Right cardiac atrium (tissue), 5 donors: ENCODE measurements around the gene NXT1. TPM values are rescaled to one million over a fixed set of nuclear protein-coding genes. Genes with fewer than 3 reads are reported as not detected.
"Not testable (repeated sequence)": the region's sequence is repeated elsewhere in the genome, so short reads cannot be mapped to it uniquely, and the experiment has no call there.

Experiments
- ATAC-seq, 2 donors: fragments of 200-7000 bp; cut with Tn5 transposase; one replicate each; pipeline versions ENCODE4 v1.8.0 to v1.9.1; 2020; ENCODE audit warnings: moderate library complexity in 2 of 2, mild to moderate bottlenecking in 1 of 2
- DNase-seq, 3 donors: peaks; one replicate each; pipeline ENCODE4 v3.0.0-alpha.2; 2020
- H3K27ac ChIP-seq: one replicate; pipeline ENCODE4 v1.5.1; 2013; ENCODE audit warnings: mild to moderate bottlenecking, low read length, control low read depth, moderate library complexity
- H3K27me3 ChIP-seq: one replicate; pipeline ENCODE4 v1.6.1; 2013; ENCODE audit not compliant: control insufficient read depth, insufficient read depth
- H3K4me1 ChIP-seq: one replicate; pipeline ENCODE4 v1.6.1; 2013; ENCODE audit warnings: low read length; ENCODE audit not compliant: control insufficient read depth, insufficient read depth
- H3K4me3 ChIP-seq: one replicate; pipeline ENCODE4 v1.5.1; 2013; ENCODE audit warnings: low read length, control low read depth
- H3K9me3 ChIP-seq: one replicate; pipeline ENCODE4 v1.6.1; 2013; ENCODE audit warnings: low read length; ENCODE audit not compliant: control insufficient read depth
- WGBS: extraction: QIAGEN DNeasy Blood & Tissue Kit; methylation state at CpG from one replicate; pipeline ENCODE4 v1.1.7; 2013; 5-methylcytosine and 5-hydroxymethylcytosine counted together
- intact Hi-C, 4 donors: fragments of 100-400 bp; cut with DNase I; formaldehyde crosslinking; loops; one replicate each; pipeline versions ENCODE4 v1.11.0 to v1.14.0; 2022 to 2023
- polyA plus RNA-seq: library from polyadenylated mRNA; stranded (reverse); fragments of 200-250 nt; gene quantifications from one replicate; pipeline ENCODE4 v1.2.3, GENCODE V29; 2013
- total RNA-seq, 4 donors: library from RNA; stranded (reverse); fragmentation: NEBNext Ultra II Directional; extraction: Animal tissue kit (Norgen Biotek cat#: 25700); gene quantifications; one replicate each; pipeline ENCODE4 v1.2.1, GENCODE V29; 2021
- donor health status: healthy with polysubstance abuse.
- donor health status: DM: no; HTN: yes; CAD: no.
- donor health status: DM: no; HTN: no; CAD: no.
- donor health status: DM: no; HTN: yes; CAD: no; lungs with severe emphysema.
- donor health status: DM: yes; HTN: yes; CAD: no.

The NXT1 gene
- total and polyA plus RNA-seq, 5 donors = 7.4 to 16.9 (median 8.9) TPM

- no peak for DNase-seq
- Histone ChIP-seq H3K9me3 (no peaks in the 10 kb centered on the region), H3K27me3 (no peaks in the 10 kb centered on the region), H3K4me3 (no peak overlapping the region), H3K4me1 (no peaks in the 10 kb centered on the region), H3K27ac (no peak overlapping the region)
- no peak for ATAC-seq
- intact Hi-C loops = loop anchor here in 2 of 4 donors (5.0 to 10.0 kb wide), 4 partner anchors 99 to 646 kb away; partner anchors contain the start of gene SSTR4 (in 1 of the 2)
- 100% methylated on average over 1 of the region's 1 CpG for WGBS
Observed at GRCh38 chr20:23343590-23343989, 7.0 kb upstream of the NXT1 start.

GRCh38 chr20:23344336-23344735 lies 6.3 kb upstream of the NXT1 start:
- intact Hi-C loops = loop anchor here in 2 of 4 donors (5.0 to 10.0 kb wide), 4 partner anchors 100 to 647 kb away; partner anchors contain the start of gene SSTR4 (in 1 of the 2)
- WGBS = 57% methylated on average over 5 of the region's 5 CpGs
- Histone ChIP-seq H3K27ac (no peak overlapping the region), H3K27me3 (no peaks in the 10 kb centered on the region), H3K4me1 (no peaks in the 10 kb centered on the region), H3K9me3 (no peaks in the 10 kb centered on the region), H3K4me3 (no peak overlapping the region)
- ATAC-seq (no peak), DNase-seq (no peak)

- Histone ChIP-seq H3K27ac (no peak overlapping the region), H3K4me3 (no peak overlapping the region), H3K9me3 (no peaks in the 10 kb centered on the region), H3K4me1 (no peaks in the 10 kb centered on the region), H3K27me3 (no peaks in the 10 kb centered on the region)
- DNase-seq (no peak), ATAC-seq (no peak)
- intact Hi-C loops = loop anchor here in 3 of 4 donors (5.0 to 10.0 kb wide), 5 partner anchors 101 to 654 kb away; partner anchors contain the start of gene SSTR4 (in 1 of the 3)
- WGBS = 90% methylated on average over 4 of the region's 4 CpGs
Observed at GRCh38 chr20:23346002-23346401, 4.6 kb upstream of the NXT1 start.

- no peak overlapping the region for H3K4me3 ChIP-seq
- H3K4me1 ChIP-seq = no peaks in the 10 kb centered on the region
- H3K27me3 ChIP-seq = no peaks in the 10 kb centered on the region
- intact Hi-C loops = loop anchor here in 3 of 4 donors (5.0 to 10.0 kb wide), 5 partner anchors 100 to 655 kb away; partner anchors contain the start of gene SSTR4 (in 1 of the 3)
- H3K27ac ChIP-seq = no peak overlapping the region
- WGBS = 90% methylated on average over 6 of the region's 6 CpGs
- no peaks in the 10 kb centered on the region for H3K9me3 ChIP-seq
- DNase-seq (no peak), ATAC-seq (no peak)
Observed at GRCh38 chr20:23347791-23348190, 2.8 kb upstream of the NXT1 start.

- 92% methylated on average over 6 of the region's 6 CpGs for WGBS
- H3K4me1 ChIP-seq, H3K9me3 ChIP-seq, H3K4me3 ChIP-seq, H3K27ac ChIP-seq, H3K27me3 ChIP-seq, DNase-seq, ATAC-seq: not testable (repeated sequence)
- intact Hi-C loops = loop anchor here in 3 of 4 donors (5.0 to 10.0 kb wide), 5 partner anchors 99 to 656 kb away; partner anchors contain the start of gene SSTR4 (in 1 of the 3)
Observed at GRCh38 chr20:23348510-23348909, 2.1 kb upstream of the NXT1 start.

GRCh38 chr20:23349338-23350195 lies 1.0 kb upstream of the NXT1 start:
- H3K9me3 ChIP-seq = no peaks in the 10 kb centered on the region
- H3K4me3 ChIP-seq = peak overlapping the region; percentile 83
- no peaks in the 10 kb centered on the region for H3K27me3 ChIP-seq
- no peaks in the 10 kb centered on the region for H3K4me1 ChIP-seq
- DNase-seq (peak in 2 of 3 donors; percentile 50 to 83), ATAC-seq (peak; percentile 85 to 86)
- 5% methylated on average over 23 of the region's 23 CpGs for WGBS
- intact Hi-C loops = loop anchor here in 3 of 4 donors (5.0 to 10.0 kb wide), 5 partner anchors 98 to 657 kb away; partner anchors contain the start of gene SSTR4 (in 1 of the 3)
- peak overlapping the region; percentile 100 for H3K27ac ChIP-seq

- ATAC-seq = peak; percentile 32 to 50
- H3K4me1 ChIP-seq = no peaks in the 10 kb centered on the region
- intact Hi-C loops = no loop called here
Observed at GRCh38 chr20:23350904-23351838, 580 bp downstream of the NXT1 start.

GRCh38 chr20:23356203-23356602 lies 5.6 kb downstream of the NXT1 start:
- intact Hi-C loops = no loop called here
- Histone ChIP-seq H3K27ac (no peak overlapping the region), H3K27me3 (no peaks in the 10 kb centered on the region), H3K4me1 (no peaks in the 10 kb centered on the region), H3K4me3 (no peak overlapping the region), H3K9me3 (no peaks in the 10 kb centered on the region)
- ATAC-seq (no peak), DNase-seq (peak in 2 of 3 donors; percentile 64 to 68)
- WGBS = 71% methylated on average over 27 of the region's 27 CpGs

More at GRCh38 chr20:23350904-23351838, 580 bp downstream of the NXT1 start:
- Histone ChIP-seq H3K27me3 (no peaks in the 10 kb centered on the region), H3K4me3 (peak overlapping the region; percentile 83), H3K27ac (peak overlapping the region; percentile 84), H3K9me3 (no peaks in the 10 kb centered on the region)
- 2% methylated on average over 64 of the region's 64 CpGs for WGBS
- DNase-seq = peak; percentile 55 to 74 (median 61)

GRCh38 chr20:23357767-23358562 lies 7.4 kb downstream of the NXT1 start:
- Histone ChIP-seq H3K9me3 (no peaks in the 10 kb centered on the region), H3K27ac (peak overlapping the region; percentile 77), H3K4me1 (no peaks in the 10 kb centered on the region), H3K4me3 (peak overlapping the region; percentile 38), H3K27me3 (no peaks in the 10 kb centered on the region)
- peak; percentile 89 to 91 for ATAC-seq
- intact Hi-C loops = no loop called here
- under 1% methylated on average over 71 of the region's 71 CpGs for WGBS
- DNase-seq = peak; percentile 100

- ATAC-seq (no peak), DNase-seq (no peak)
- WGBS = 29% methylated on average over 6 of the region's 6 CpGs
- no peaks in the 10 kb centered on the region for H3K27me3 ChIP-seq
- H3K4me3 ChIP-seq = peak overlapping the region; percentile 12
- H3K4me1 ChIP-seq = no peaks in the 10 kb centered on the region
- H3K27ac ChIP-seq = no peak overlapping the region
- intact Hi-C loops = no loop called here
- H3K9me3 ChIP-seq = no peaks in the 10 kb centered on the region
Observed at GRCh38 chr20:23358563-23358906, 7.9 kb downstream of the NXT1 start.
